ENCODE data around the gene PKD2L1. TPM values are rescaled to one million over a fixed set of nuclear protein-coding genes. Genes with fewer than 3 reads are reported as not detected.
"Not testable (repeated sequence)": the region's sequence is repeated elsewhere in the genome, so short reads cannot be mapped to it uniquely, and the experiment has no call there.

Gene PKD2L1
- polyA plus RNA-seq (ENCODE audit: insufficient read length) = 0.38 TPM
- long read RNA-seq, donor 1, partial matches to known transcripts = 23 of 23 reads
- long read RNA-seq, donor 1, other reads (novel, unspliced or antisense) = 0 of 23 reads
- long read RNA-seq, donor 2, partial matches to known transcripts = 20 of 20 reads
- long read RNA-seq, donor 2, other reads (novel, unspliced or antisense) = 0 of 20 reads
- long read RNA-seq, donor 3, partial matches to known transcripts = 55 of 55 reads
- long read RNA-seq, donor 3, other reads (novel, unspliced or antisense) = 0 of 55 reads
- long read RNA-seq, donor 4 = 0 reads
- long read RNA-seq, donor 5 = 0 reads
- long read RNA-seq, donor 6, partial matches to known transcripts = 15 of 15 reads
- long read RNA-seq, donor 6, other reads (novel, unspliced or antisense) = 0 of 15 reads
- long read RNA-seq, donor 7, partial matches to known transcripts = 5 of 5 reads
- long read RNA-seq, donor 7, other reads (novel, unspliced or antisense) = 0 of 5 reads
- long read RNA-seq, donor 8 = 0 reads

GRCh38 chr10:100330079-100330478 is at the start of gene PKD2L1:
TSS of gene PKD2L1 (minus strand) at chr10:100330228. CDS start at chr10:100330103, 125 bp downstream.
- no peak for DNase-seq

GRCh38 chr10:100377830-100378229 is 47.8 kb upstream of the PKD2L1 start:
- no peak for DNase-seq

GRCh38 chr10:100376656-100377055 is 46.6 kb upstream of the PKD2L1 start:
- DNase-seq = not testable (repeated sequence)

- not testable (repeated sequence) for DNase-seq
Measured at GRCh38 chr10:100374677-100375353, 44.8 kb upstream of the PKD2L1 start.

GRCh38 chr10:100374200-100374655 is 44.2 kb upstream of the PKD2L1 start:
- no peak for DNase-seq

GRCh38 chr10:100373298-100374199 is 43.5 kb upstream of the PKD2L1 start:
- DNase-seq = peak; percentile 98

- no peak for DNase-seq
Measured at GRCh38 chr10:100372415-100373297, 42.6 kb upstream of the PKD2L1 start.

GRCh38 chr10:100371482-100372027 is 41.5 kb upstream of the PKD2L1 start:
- no peak for DNase-seq

- DNase-seq = peak; percentile 38
Measured at GRCh38 chr10:100370714-100371481, 40.9 kb upstream of the PKD2L1 start.

GRCh38 chr10:100368721-100369120 is 38.7 kb upstream of the PKD2L1 start:
- no peak for DNase-seq

GRCh38 chr10:100364735-100365391 is 34.8 kb upstream of the PKD2L1 start:
- DNase-seq = peak; percentile 76

GRCh38 chr10:100364175-100364574 is 34.1 kb upstream of the PKD2L1 start:
- no peak for DNase-seq

GRCh38 chr10:100362570-100363496 is 32.8 kb upstream of the PKD2L1 start:
- no peak for DNase-seq

- DNase-seq = no peak
Measured at GRCh38 chr10:100360234-100360633, 30.2 kb upstream of the PKD2L1 start.

GRCh38 chr10:100359529-100360150 is 29.6 kb upstream of the PKD2L1 start:
- no peak for DNase-seq

- no peak for DNase-seq
Measured at GRCh38 chr10:100359030-100359432, 29.0 kb upstream of the PKD2L1 start.

- DNase-seq = no peak
Measured at GRCh38 chr10:100357059-100357858, 27.2 kb upstream of the PKD2L1 start.
